Brain microvascular endothelial cell (primary cell): ENCODE results near the gene HTD2.

ENCODE experiments used
- DNase-seq: peaks from one replicate; pipeline ENCODE4 v3.0.0-alpha.2; 2020
- H3K27ac ChIP-seq: fragments of 250-450 bp; sonication (Bioruptor Pico); 2 replicates; pipeline ENCODE4 v1.5.1; 2020; ENCODE audit warnings: mild to moderate bottlenecking, moderate library complexity
- H3K27me3 ChIP-seq: fragments of 250-450 bp; sonication (Bioruptor Pico); replicated peaks from 2 replicates; pipeline ENCODE4 v1.5.1; 2020; ENCODE audit warnings: mild to moderate bottlenecking
- H3K36me3 ChIP-seq: fragments of 250-450 bp; sonication (Bioruptor Pico); replicated peaks from 2 replicates; pipeline ENCODE4 v1.5.1; 2020; ENCODE audit warnings: mild to moderate bottlenecking
- H3K4me3 ChIP-seq: 2 replicates; pipeline ENCODE4 v1.5.1; 2011; ENCODE audit warnings: low read depth, mild to moderate bottlenecking, control low read depth, low read length, moderate library complexity
- CTCF ChIP-seq: IDR thresholded peaks from 2 replicates; pipeline ENCODE4 v1.5.1; 2011; ENCODE audit warnings: low read depth, mild to moderate bottlenecking, moderate library complexity, low read length, control low read depth, inconsistent platforms; ENCODE audit errors: missing control alignments
- in situ Hi-C: cut with HindIII; loops from 2 replicates; pipeline ENCODE4 v1.10.0; 2017; ENCODE audit warnings: low sequenced_read_pairs, low pct_ligation_motif_present

Gene HTD2

GRCh38 chr3:58349792-58350626 lies 43.7 kb downstream of the HTD2 start:
- no peak for DNase-seq
- no peaks in the 10 kb centered on the region for H3K36me3 ChIP-seq
- no peak overlapping the region for H3K27ac ChIP-seq
- no peak overlapping the region for H3K4me3 ChIP-seq
- no peak for TF ChIP-seq CTCF
- in situ Hi-C loops = no loop called here
- no peaks in the 10 kb centered on the region for H3K27me3 ChIP-seq

GRCh38 chr3:58350627-58351013 lies 44.3 kb downstream of the HTD2 start:
- H3K36me3 ChIP-seq = no peaks in the 10 kb centered on the region
- in situ Hi-C loops = no loop called here
- H3K27me3 ChIP-seq = no peaks in the 10 kb centered on the region
- no peak for TF ChIP-seq CTCF
- DNase-seq = peak; percentile 30
- H3K27ac ChIP-seq = no peak overlapping the region
- no peak overlapping the region for H3K4me3 ChIP-seq

- DNase-seq = no peak
- in situ Hi-C loops = no loop called here
- no peak overlapping the region for H3K27ac ChIP-seq
- TF ChIP-seq CTCF = no peak
- H3K27me3 ChIP-seq = no peaks in the 10 kb centered on the region
- no peak overlapping the region for H3K4me3 ChIP-seq
- no peaks in the 10 kb centered on the region for H3K36me3 ChIP-seq
These were observed 45.6 kb downstream of the HTD2 start for GRCh38 chr3:58351920-58352319.

- no peak for DNase-seq
- H3K27ac ChIP-seq = no peak overlapping the region
These were observed 46.3 kb downstream of the HTD2 start for GRCh38 chr3:58352626-58353025.

GRCh38 chr3:58353722-58354553 lies 47.6 kb downstream of the HTD2 start:
- no peak overlapping the region for H3K4me3 ChIP-seq
- TF ChIP-seq CTCF = peak; percentile 33
- in situ Hi-C loops = no loop called here
- DNase-seq = no peak
- H3K36me3 ChIP-seq = no peaks in the 10 kb centered on the region
- H3K27me3 ChIP-seq = no peaks in the 10 kb centered on the region
- no peak overlapping the region for H3K27ac ChIP-seq

More at GRCh38 chr3:58352626-58353025, 46.3 kb downstream of the HTD2 start:
- TF ChIP-seq CTCF = no peak
- H3K27me3 ChIP-seq = no peaks in the 10 kb centered on the region
- H3K4me3 ChIP-seq = no peak overlapping the region
- H3K36me3 ChIP-seq = no peaks in the 10 kb centered on the region
- in situ Hi-C loops = no loop called here
